Lower leg skin (tissue), 4 donors: ENCODE data around the gene THRA. TPM values are rescaled to one million over a fixed set of nuclear protein-coding genes. Genes with fewer than 3 reads are reported as not detected.
A peak's percentile ranks its signal among the peaks of the same experiment; 100 is the strongest.

ENCODE experiments used
- DNase-seq, 2 donors: peaks; one replicate each; pipeline ENCODE4 v3.0.0-alpha.2; 2019; ENCODE audit warnings: low spot score in 2 of 2
- H3K4me3 ChIP-seq: fragments of 200-600 bp; sonication (generic); 2 replicates; pipeline ENCODE4 v1.5.1; 2017; ENCODE audit warnings: mild to moderate bottlenecking, low read depth; ENCODE audit not compliant: poor library complexity, severe bottlenecking
- POLR2A ChIP-seq, 2 donors: fragments of 450-650 bp; IDR thresholded peaks; one replicate each; pipeline ENCODE4 v1.6.1; 2016 to 2017; ENCODE audit warnings: antibody characterized with exemption in 2 of 2, mild to moderate bottlenecking in 1 of 2, moderate library complexity in 1 of 2
- WGBS, 2 donors: methylation state at CpG; one replicate each; pipeline ENCODE4 v1.1.5; 2018; 5-methylcytosine and 5-hydroxymethylcytosine counted together
- intact Hi-C: fragments of 100-400 bp; cut with DNase I; formaldehyde crosslinking; loops from one replicate; pipeline ENCODE4 v1.15.0; 2023; ENCODE audit warnings: low total_unique reads
- total RNA-seq, 4 donors: library from RNA; depleted of rRNA; stranded (reverse); fragments of >200 nt; gene quantifications; one replicate each; pipeline ENCODE4 v1.1.0, GENCODE V29; 2016
- TF ChIP-seq, protein P1 (sequence below), 3 donors: fragments of 450-650 bp; IDR thresholded peaks; one replicate each; pipeline ENCODE4 v1.5.1; 2016; ENCODE audit warnings: antibody characterized with exemption in 3 of 3, mild to moderate bottlenecking in 3 of 3, moderate library complexity in 2 of 3

The THRA gene
- total RNA-seq, 4 donors from 2014 or later: 28.2 to 56.8 (median 42.6) TPM

DNA sequence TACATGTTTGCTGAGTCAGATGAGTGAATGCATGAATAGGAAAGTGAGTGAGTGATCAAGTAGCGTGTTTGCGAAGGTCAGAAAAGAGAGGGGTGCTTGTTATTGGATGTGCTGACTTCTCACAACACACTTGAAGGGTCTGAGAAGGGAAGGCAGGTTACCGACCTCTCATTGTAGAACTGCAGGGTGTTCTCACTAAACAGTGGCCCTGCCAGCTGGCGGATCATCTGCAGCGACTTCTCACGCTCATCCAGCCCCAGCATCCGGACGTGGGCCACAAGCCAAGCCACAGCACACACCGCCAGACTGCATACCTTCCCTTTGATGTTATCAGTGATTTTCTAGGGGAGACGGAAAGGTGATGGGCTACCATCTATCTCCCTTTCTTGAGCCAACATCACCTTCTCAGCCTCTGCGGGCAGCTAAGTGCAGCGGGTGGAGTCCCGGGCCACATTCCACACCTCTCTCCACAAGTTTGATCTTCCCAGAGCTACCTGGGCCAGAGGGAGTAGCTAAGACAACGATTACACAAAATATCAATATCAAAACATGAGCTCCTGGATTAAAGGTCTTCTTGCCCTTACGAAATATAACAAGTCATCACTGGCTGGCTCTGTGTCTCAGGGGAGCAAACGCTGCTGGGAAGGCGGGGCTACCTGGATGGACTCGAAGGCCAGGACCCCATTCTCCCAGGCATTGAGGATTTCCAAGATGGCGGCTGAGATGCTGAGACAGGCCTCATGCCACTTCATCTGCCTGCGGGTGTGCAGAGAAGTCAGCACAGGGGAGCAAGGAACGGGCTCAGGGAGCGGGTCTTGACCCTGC, 36.6 kb upstream of the THRA start:
- WGBS, 2 donors: 49 to 65% methylated on average over 22 of the region's 22 CpGs
- no peak overlapping the region for H3K4me3 ChIP-seq
- no peak for DNase-seq
- TF ChIP-seq POLR2A (IDR thresholded peaks at IDR 0.05): no peak
- TF ChIP-seq, protein P1, sequence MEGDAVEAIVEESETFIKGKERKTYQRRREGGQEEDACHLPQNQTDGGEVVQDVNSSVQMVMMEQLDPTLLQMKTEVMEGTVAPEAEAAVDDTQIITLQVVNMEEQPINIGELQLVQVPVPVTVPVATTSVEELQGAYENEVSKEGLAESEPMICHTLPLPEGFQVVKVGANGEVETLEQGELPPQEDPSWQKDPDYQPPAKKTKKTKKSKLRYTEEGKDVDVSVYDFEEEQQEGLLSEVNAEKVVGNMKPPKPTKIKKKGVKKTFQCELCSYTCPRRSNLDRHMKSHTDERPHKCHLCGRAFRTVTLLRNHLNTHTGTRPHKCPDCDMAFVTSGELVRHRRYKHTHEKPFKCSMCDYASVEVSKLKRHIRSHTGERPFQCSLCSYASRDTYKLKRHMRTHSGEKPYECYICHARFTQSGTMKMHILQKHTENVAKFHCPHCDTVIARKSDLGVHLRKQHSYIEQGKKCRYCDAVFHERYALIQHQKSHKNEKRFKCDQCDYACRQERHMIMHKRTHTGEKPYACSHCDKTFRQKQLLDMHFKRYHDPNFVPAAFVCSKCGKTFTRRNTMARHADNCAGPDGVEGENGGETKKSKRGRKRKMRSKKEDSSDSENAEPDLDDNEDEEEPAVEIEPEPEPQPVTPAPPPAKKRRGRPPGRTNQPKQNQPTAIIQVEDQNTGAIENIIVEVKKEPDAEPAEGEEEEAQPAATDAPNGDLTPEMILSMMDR (IDR thresholded peaks at IDR 0.05): no peak
- intact Hi-C loops: loop anchor here (10.0 kb wide), 1 partner anchor 269 kb away; no protein-coding TSS in a partner anchor

DNA sequence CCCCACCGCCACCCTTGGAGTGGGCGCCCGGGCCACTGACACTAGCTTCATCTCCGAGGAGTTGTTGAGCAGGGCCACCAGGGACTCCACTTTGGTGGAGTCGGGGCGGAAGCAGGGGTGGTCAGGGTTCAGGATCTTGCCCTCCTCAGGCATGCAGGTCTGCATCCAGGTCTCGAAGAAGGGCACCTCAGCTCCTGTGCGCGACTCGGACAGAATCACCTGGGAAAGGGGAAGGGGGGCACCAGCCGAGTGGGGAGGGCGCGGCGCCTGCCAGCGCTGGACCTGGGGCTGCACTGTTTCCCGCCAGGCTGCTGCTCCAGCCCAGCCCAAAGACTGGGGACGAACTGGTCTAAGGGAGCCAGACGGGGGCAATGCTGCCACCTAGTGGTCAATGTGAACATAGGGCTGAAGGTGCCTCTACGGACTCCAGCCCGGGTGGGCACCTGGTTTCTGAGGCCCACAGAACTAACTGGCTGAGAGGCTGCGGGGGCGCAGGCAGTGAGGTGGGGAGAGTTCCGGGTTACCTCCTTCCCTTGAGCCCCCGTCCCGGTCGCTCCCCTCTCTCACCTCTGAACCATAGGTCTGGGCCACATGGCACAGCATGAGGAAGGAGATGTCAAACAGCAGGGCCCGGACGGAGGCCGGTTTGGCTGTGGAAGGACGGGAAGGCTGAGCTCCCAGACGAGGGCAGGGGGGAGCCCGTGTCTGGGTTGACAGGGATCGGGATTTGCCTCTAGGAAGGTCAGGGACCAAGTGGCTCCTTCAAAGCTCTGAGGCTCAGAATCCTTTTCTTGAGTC, 35.8 kb upstream of the THRA start:
- peak; percentile 75 to 96 for DNase-seq
- intact Hi-C loops: loop anchor here (10.0 kb wide), 1 partner anchor 268 kb away; no protein-coding TSS in a partner anchor
- H3K4me3 ChIP-seq: no peak overlapping the region
- TF ChIP-seq, protein P1 (IDR thresholded peaks at IDR 0.05): peak in 1 of 3 donors; percentile 57
- TF ChIP-seq POLR2A (IDR thresholded peaks at IDR 0.05): no peak
- 27 to 29% methylated on average over 33 of the region's 33 CpGs for WGBS, 2 donors

DNA sequence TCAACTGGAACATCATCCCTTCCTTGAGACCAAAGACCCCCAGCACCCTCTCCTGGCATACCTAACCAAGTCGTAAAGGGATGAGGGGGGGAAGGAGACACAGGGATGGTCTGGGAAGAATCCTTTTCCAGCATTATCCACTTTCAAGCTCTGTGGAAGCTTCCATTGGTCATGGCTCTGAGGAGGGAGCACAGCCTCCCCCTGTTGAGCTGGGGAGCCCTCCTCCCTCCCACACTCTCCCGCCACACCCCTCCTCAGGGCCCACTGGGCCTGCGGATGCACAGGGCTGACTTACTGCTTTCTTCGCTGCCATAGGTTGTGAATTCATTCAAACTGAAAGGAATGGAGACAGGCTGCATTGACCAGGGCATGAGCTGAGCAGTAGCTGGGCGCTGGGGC, 35.2 kb upstream of the THRA start:
- WGBS, 2 donors: 80 to 83% methylated on average over 5 of the region's 5 CpGs
- intact Hi-C loops: loop anchor here (10.0 kb wide), 1 partner anchor 267 kb away; no protein-coding TSS in a partner anchor
- no peak overlapping the region for H3K4me3 ChIP-seq
- DNase-seq: no peak
- TF ChIP-seq, protein P1 (IDR thresholded peaks at IDR 0.05): no peak
- no peak for TF ChIP-seq POLR2A (IDR thresholded peaks at IDR 0.05)

DNA sequence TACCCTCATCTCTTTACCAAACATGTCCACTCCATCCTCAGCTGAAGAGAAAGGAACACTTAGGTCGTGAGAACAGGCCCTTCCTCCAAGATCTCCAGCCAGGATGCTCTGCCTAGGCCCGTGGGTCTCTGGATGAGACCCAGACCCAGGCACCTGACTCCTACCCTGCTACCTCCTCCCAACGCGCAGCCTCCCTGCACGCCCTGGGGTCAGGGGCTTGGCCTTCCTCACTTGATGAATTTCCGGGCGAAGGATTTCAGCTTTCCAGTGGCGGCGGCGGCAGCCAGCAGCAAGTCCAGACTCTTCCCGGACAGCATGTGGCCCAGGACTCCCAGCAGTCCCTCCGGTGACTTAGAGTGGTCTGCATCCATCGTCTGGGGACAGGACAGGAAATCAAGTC, 34.2 kb upstream of the THRA start:
- WGBS, 2 donors: 85 to 88% methylated on average over 13 of the region's 13 CpGs
- intact Hi-C loops: loop anchor here (10.0 kb wide), 1 partner anchor 266 kb away; no protein-coding TSS in a partner anchor
- H3K4me3 ChIP-seq: no peak overlapping the region
- no peak for DNase-seq
- TF ChIP-seq POLR2A (IDR thresholded peaks at IDR 0.05): no peak
- TF ChIP-seq, protein P1 (IDR thresholded peaks at IDR 0.05): no peak

DNA sequence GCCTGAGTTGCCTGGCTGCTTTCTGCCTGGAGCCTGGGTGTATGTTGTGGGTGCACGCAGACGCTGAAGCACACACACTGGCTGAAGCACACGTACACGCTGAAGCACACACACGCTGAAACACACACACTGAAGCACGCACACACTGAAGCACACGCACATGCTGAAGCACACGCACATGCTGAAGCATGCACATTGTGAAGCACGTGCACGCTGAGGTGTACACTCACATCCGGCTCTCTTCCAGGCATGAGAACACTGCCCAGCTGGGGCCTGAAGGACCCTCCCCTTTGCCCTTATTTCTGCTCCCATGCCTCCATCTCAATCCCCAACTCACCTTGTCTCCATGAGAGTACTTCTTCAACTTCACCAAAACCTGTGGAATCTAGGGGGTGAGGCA, 31.1 kb upstream of the THRA start:
- TF ChIP-seq POLR2A (IDR thresholded peaks at IDR 0.05): no peak
- TF ChIP-seq, protein P1 (IDR thresholded peaks at IDR 0.05): no peak
- H3K4me3 ChIP-seq: no peak overlapping the region
- 60 to 69% methylated on average over 11 of the region's 11 CpGs for WGBS, 2 donors
- no peak for DNase-seq
- intact Hi-C loops: no loop called here
